ENCODE measurements around the gene RBM24.

RBM24 gene

GRCh38 chr6:17334265-17334664 lies 53.1 kb downstream of the RBM24 start:
- H3K4me1 ChIP-seq (ENCODE audit: insufficient read depth, low read length), result no peaks in the 10 kb centered on the region
- TF ChIP-seq CTCF (IDR thresholded peaks at IDR 0.05; ENCODE audit: borderline replicate concordance, extremely low read depth, low read length, poor library complexity, severe bottlenecking), result no peak
- TF ChIP-seq EZH2 (IDR thresholded peaks at IDR 0.05; ENCODE audit: borderline replicate concordance, low read depth, low read length, severe bottlenecking), result no peak
- no peak overlapping the region for H2AFZ ChIP-seq (ENCODE audit: low read depth, low read length)
- H3K4me3 ChIP-seq (ENCODE audit: low read depth in 1 of 2, low read length in 2 of 2), result no peak overlapping the region
- no peak for ATAC-seq (ENCODE audit: insufficient read depth, low read depth)
- H3K36me3 ChIP-seq (ENCODE audit: insufficient read depth, low read length), result no peaks in the 10 kb centered on the region
- no peak overlapping the region for H3K4me2 ChIP-seq (ENCODE audit: insufficient read depth, low read length)
- no peaks in the 10 kb centered on the region for H3K79me2 ChIP-seq (ENCODE audit: insufficient read depth, low read length)
- no peaks in the 10 kb centered on the region for H4K20me1 ChIP-seq (ENCODE audit: insufficient read depth, low read length)
- no peak overlapping the region for H3K9ac ChIP-seq (ENCODE audit: low read depth, low read length)
- no peak overlapping the region for H3K27ac ChIP-seq (ENCODE audit: low read length)
- no peaks in the 10 kb centered on the region for H3K27me3 ChIP-seq (ENCODE audit: insufficient read depth, low read length, poor library complexity)
- no peak for DNase-seq
- H3K9me3 ChIP-seq (ENCODE audit: insufficient read depth, low read length, severe bottlenecking), result no peaks in the 10 kb centered on the region

- Histone ChIP-seq H3K36me3 (ENCODE audit: insufficient read depth, low read length) (no peaks in the 10 kb centered on the region), H3K27me3 (ENCODE audit: insufficient read depth, low read length, poor library complexity) (no peaks in the 10 kb centered on the region), H3K79me2 (ENCODE audit: insufficient read depth, low read length) (no peaks in the 10 kb centered on the region), H3K27ac (ENCODE audit: low read length) (no peak overlapping the region), H3K9me3 (ENCODE audit: insufficient read depth, low read length, severe bottlenecking) (no peaks in the 10 kb centered on the region), H4K20me1 (ENCODE audit: insufficient read depth, low read length) (no peaks in the 10 kb centered on the region), H3K4me3 (ENCODE audit: low read depth in 1 of 2, low read length in 2 of 2) (no peak overlapping the region), H2AFZ (ENCODE audit: low read depth, low read length) (no peak overlapping the region), H3K4me2 (ENCODE audit: insufficient read depth, low read length) (no peak overlapping the region), H3K4me1 (ENCODE audit: insufficient read depth, low read length) (no peaks in the 10 kb centered on the region), H3K9ac (ENCODE audit: low read depth, low read length) (no peak overlapping the region)
- TF ChIP-seq EZH2 (IDR thresholded peaks at IDR 0.05; ENCODE audit: borderline replicate concordance, low read depth, low read length, severe bottlenecking) (no peak), CTCF (IDR thresholded peaks at IDR 0.05; ENCODE audit: borderline replicate concordance, extremely low read depth, low read length, poor library complexity, severe bottlenecking) (no peak)
- DNase-seq (no peak), ATAC-seq (ENCODE audit: insufficient read depth, low read depth) (no peak)
Observed at GRCh38 chr6:17336425-17336824, 55.3 kb downstream of the RBM24 start.

- no peaks in the 10 kb centered on the region for H3K9me3 ChIP-seq (ENCODE audit: insufficient read depth, low read length, severe bottlenecking)
- no peaks in the 10 kb centered on the region for H3K79me2 ChIP-seq (ENCODE audit: insufficient read depth, low read length)
- no peak for ATAC-seq (ENCODE audit: insufficient read depth, low read depth)
- H3K4me1 ChIP-seq (ENCODE audit: insufficient read depth, low read length), result no peaks in the 10 kb centered on the region
- H3K4me2 ChIP-seq (ENCODE audit: insufficient read depth, low read length), result no peak overlapping the region
- H4K20me1 ChIP-seq (ENCODE audit: insufficient read depth, low read length), result no peaks in the 10 kb centered on the region
- H3K27me3 ChIP-seq (ENCODE audit: insufficient read depth, low read length, poor library complexity), result no peaks in the 10 kb centered on the region
- H3K36me3 ChIP-seq (ENCODE audit: insufficient read depth, low read length), result no peaks in the 10 kb centered on the region
- H3K9ac ChIP-seq (ENCODE audit: low read depth, low read length), result no peak overlapping the region
- H3K27ac ChIP-seq (ENCODE audit: low read length), result no peak overlapping the region
- TF ChIP-seq EZH2 (IDR thresholded peaks at IDR 0.05; ENCODE audit: borderline replicate concordance, low read depth, low read length, severe bottlenecking), result no peak
- DNase-seq, result no peak
- no peak overlapping the region for H2AFZ ChIP-seq (ENCODE audit: low read depth, low read length)
- H3K4me3 ChIP-seq (ENCODE audit: low read depth in 1 of 2, low read length in 2 of 2), result no peak overlapping the region
Observed at GRCh38 chr6:17339308-17339670, 58.1 kb downstream of the RBM24 start.

GRCh38 chr6:17341117-17341805 lies 60.1 kb downstream of the RBM24 start:
- H4K20me1 ChIP-seq (ENCODE audit: insufficient read depth, low read length), result no peaks in the 10 kb centered on the region
- H3K27me3 ChIP-seq (ENCODE audit: insufficient read depth, low read length, poor library complexity), result no peaks in the 10 kb centered on the region
- no peaks in the 10 kb centered on the region for H3K9me3 ChIP-seq (ENCODE audit: insufficient read depth, low read length, severe bottlenecking)
- no peak for TF ChIP-seq EZH2 (IDR thresholded peaks at IDR 0.05; ENCODE audit: borderline replicate concordance, low read depth, low read length, severe bottlenecking)
- TF ChIP-seq CTCF (IDR thresholded peaks at IDR 0.05; ENCODE audit: borderline replicate concordance, extremely low read depth, low read length, poor library complexity, severe bottlenecking), result no peak
- H3K4me2 ChIP-seq (ENCODE audit: insufficient read depth, low read length), result no peak overlapping the region
- no peaks in the 10 kb centered on the region for H3K4me1 ChIP-seq (ENCODE audit: insufficient read depth, low read length)
- H3K9ac ChIP-seq (ENCODE audit: low read depth, low read length), result no peak overlapping the region
- ATAC-seq (ENCODE audit: insufficient read depth, low read depth), result no peak
- no peak overlapping the region for H2AFZ ChIP-seq (ENCODE audit: low read depth, low read length)
- no peak overlapping the region for H3K4me3 ChIP-seq (ENCODE audit: low read depth in 1 of 2, low read length in 2 of 2)
- H3K79me2 ChIP-seq (ENCODE audit: insufficient read depth, low read length), result no peaks in the 10 kb centered on the region
- no peak overlapping the region for H3K27ac ChIP-seq (ENCODE audit: low read length)
- DNase-seq, result no peak
- no peaks in the 10 kb centered on the region for H3K36me3 ChIP-seq (ENCODE audit: insufficient read depth, low read length)
